Measurements from ENCODE around the gene KCNIP4. TPM values are rescaled to one million over a fixed set of nuclear protein-coding genes. Genes with fewer than 3 reads are reported as not detected.

KCNIP4 gene
- total RNA-seq, 1 donor from 2014 or later: not detected

- Mint-ChIP-seq H3K4me1 (no peaks in the 10 kb centered on the region), H3K27me3 (no peaks in the 10 kb centered on the region), H3K9me3 (peaks cover 14% of the 10 kb centered on the region), H3K4me3 (no peak overlapping the region), H3K36me3 (ENCODE audit: low read depth) (no peaks in the 10 kb centered on the region), H3K27ac (no peak overlapping the region)
- intact Hi-C loops (cut with micrococcal nuclease): no loop called here
- CTCF ChIA-PET: no interaction called here
- no peak for TF ChIP-seq CTCF (IDR thresholded peaks at IDR 0.05)
- POLR2A ChIA-PET: no interaction called here
- DNase-seq: no peak
- ATAC-seq (ENCODE audit: low read depth): no peak
Observed at GRCh38 chr4:21092531-21092930, 856.0 kb downstream of the KCNIP4 start.

GRCh38 chr4:21090094-21090666 is 858.4 kb downstream of the KCNIP4 start:
- TF ChIP-seq CTCF (IDR thresholded peaks at IDR 0.05): no peak
- DNase-seq (no peak), ATAC-seq (ENCODE audit: low read depth) (no peak)
- intact Hi-C loops (cut with micrococcal nuclease): no loop called here
- H3K4me1 Mint-ChIP-seq: no peaks in the 10 kb centered on the region
- H3K36me3 Mint-ChIP-seq (ENCODE audit: low read depth): no peaks in the 10 kb centered on the region
- ChIA-PET POLR2A (no interaction called here), CTCF (no interaction called here)
- no peaks in the 10 kb centered on the region for H3K27me3 Mint-ChIP-seq
- peaks cover 10% of the 10 kb centered on the region for H3K9me3 Mint-ChIP-seq
- H3K27ac Mint-ChIP-seq: no peak overlapping the region
- H3K4me3 Mint-ChIP-seq: no peak overlapping the region

GRCh38 chr4:21083413-21083812 is 865.2 kb downstream of the KCNIP4 start:
- TF ChIP-seq CTCF (IDR thresholded peaks at IDR 0.05): no peak
- H3K4me1 Mint-ChIP-seq: no peaks in the 10 kb centered on the region
- intact Hi-C loops (cut with micrococcal nuclease): no loop called here
- CTCF ChIA-PET: no interaction called here
- H3K36me3 Mint-ChIP-seq (ENCODE audit: low read depth): no peaks in the 10 kb centered on the region
- H3K27me3 Mint-ChIP-seq: no peaks in the 10 kb centered on the region
- no peak overlapping the region for H3K27ac Mint-ChIP-seq
- ATAC-seq (ENCODE audit: low read depth) (no peak), DNase-seq (no peak)
- H3K9me3 Mint-ChIP-seq: peaks cover 11% of the 10 kb centered on the region
- POLR2A ChIA-PET: no interaction called here
- no peak overlapping the region for H3K4me3 Mint-ChIP-seq

GRCh38 chr4:21077967-21078366 is 870.6 kb downstream of the KCNIP4 start:
- intact Hi-C loops (cut with micrococcal nuclease): no loop called here
- ATAC-seq (ENCODE audit: low read depth): no peak
- H3K9me3 Mint-ChIP-seq: peaks cover 7% of the 10 kb centered on the region

GRCh38 chr4:21067351-21067750 is 881.2 kb downstream of the KCNIP4 start:
- ChIA-PET CTCF (no interaction called here), POLR2A (no interaction called here)
- ATAC-seq (ENCODE audit: low read depth): no peak
- Mint-ChIP-seq H3K27me3 (no peaks in the 10 kb centered on the region), H3K36me3 (ENCODE audit: low read depth) (no peaks in the 10 kb centered on the region), H3K27ac (no peak overlapping the region), H3K4me3 (no peak overlapping the region), H3K4me1 (no peaks in the 10 kb centered on the region), H3K9me3 (peaks cover 11% of the 10 kb centered on the region)
- no peak for TF ChIP-seq CTCF (IDR thresholded peaks at IDR 0.05)
- intact Hi-C loops (cut with micrococcal nuclease): no loop called here
- DNase-seq: no peak

More at GRCh38 chr4:21077967-21078366, 870.6 kb downstream of the KCNIP4 start:
- ChIA-PET POLR2A (no interaction called here), CTCF (no interaction called here)
- no peaks in the 10 kb centered on the region for H3K4me1 Mint-ChIP-seq
- no peaks in the 10 kb centered on the region for H3K27me3 Mint-ChIP-seq
- no peaks in the 10 kb centered on the region for H3K36me3 Mint-ChIP-seq (ENCODE audit: low read depth)
- no peak for DNase-seq
- TF ChIP-seq CTCF (IDR thresholded peaks at IDR 0.05): no peak
- H3K4me3 Mint-ChIP-seq: no peak overlapping the region
- H3K27ac Mint-ChIP-seq: no peak overlapping the region
